ENCODE measurements around the gene ANGPTL5. TPM values are rescaled to one million over a fixed set of nuclear protein-coding genes. Genes with fewer than 3 reads are reported as not detected.
"Not testable (repeated sequence)": the region's sequence is repeated elsewhere in the genome, so short reads cannot be mapped to it uniquely, and the experiment has no call there.

The ANGPTL5 gene
- total and polyA plus RNA-seq, 7 donors: 0.03 to 0.21 (median 0.15) TPM; not detected in 1

GRCh38 chr11:101862391-101863233 lies 53.7 kb downstream of the ANGPTL5 start:
- intact Hi-C loops (cut with DNase I): no loop called here

GRCh38 chr11:101860696-101861427 lies 55.5 kb downstream of the ANGPTL5 start:
- no peak overlapping the region for H3K27ac ChIP-seq
- WGBS, 3 donors: 23 to 33% (median 30%) methylated on average over 9 of the region's 9 CpGs
- no peaks in the 10 kb centered on the region for H3K9me3 ChIP-seq
- DNase-seq (no peak), ATAC-seq (peak; percentile 62 to 79 (median 74))
- no peaks in the 10 kb centered on the region for H3K27me3 ChIP-seq (ENCODE audit: insufficient read depth in 3 of 3, low read length in 2 of 3)
- intact Hi-C loops (cut with DNase I): loop anchor here (2.0 kb wide), 1 partner anchor 148 kb away; no protein-coding TSS in a partner anchor
- H3K4me1 ChIP-seq: no peaks in the 10 kb centered on the region
- H3K4me3 ChIP-seq: no peak overlapping the region
- H3K36me3 ChIP-seq (ENCODE audit: insufficient read depth in 1 of 2, low read depth in 1 of 2): no peaks in the 10 kb centered on the region
- TF ChIP-seq CTCF (IDR thresholded peaks at IDR 0.05): peak; percentile 70

More at GRCh38 chr11:101862391-101863233, 53.7 kb downstream of the ANGPTL5 start:
- DNase-seq (no peak), ATAC-seq (no peak)
- Histone ChIP-seq H3K4me3 (no peak overlapping the region), H3K27ac (no peak overlapping the region), H3K4me1 (no peaks in the 10 kb centered on the region), H3K27me3 (ENCODE audit: insufficient read depth in 3 of 3, low read length in 2 of 3) (no peaks in the 10 kb centered on the region), H3K36me3 (ENCODE audit: insufficient read depth in 1 of 2, low read depth in 1 of 2) (no peaks in the 10 kb centered on the region), H3K9me3 (no peaks in the 10 kb centered on the region)
- peak; percentile 11 for TF ChIP-seq CTCF (IDR thresholded peaks at IDR 0.05)
- WGBS, 3 donors: 63 to 72% (median 68%) methylated on average over 5 of the region's 5 CpGs

GRCh38 chr11:101852260-101852659 lies 64.1 kb downstream of the ANGPTL5 start:
- intact Hi-C loops (cut with DNase I); H3K27ac ChIP-seq; H3K4me3 ChIP-seq; H3K4me1 ChIP-seq; DNase-seq; H3K9me3 ChIP-seq; H3K27me3 ChIP-seq (ENCODE audit: insufficient read depth in 3 of 3, low read length in 2 of 3); ATAC-seq; H3K36me3 ChIP-seq (ENCODE audit: insufficient read depth in 1 of 2, low read depth in 1 of 2): not testable (repeated sequence)
- 88 to 93% (median 89%) methylated on average over 10 to 11 of the region's 11 CpGs for WGBS, 3 donors

GRCh38 chr11:101848262-101848661 lies 68.1 kb downstream of the ANGPTL5 start:
- ATAC-seq: no peak
- WGBS, 3 donors: 22 to 27% (median 23%) methylated on average over 2 of the region's 2 CpGs
- intact Hi-C loops (cut with DNase I): loop anchor here in 1 of 2 donors (10.0 kb wide), 1 partner anchor 393 kb away; no protein-coding TSS in a partner anchor

More at GRCh38 chr11:101848262-101848661, 68.1 kb downstream of the ANGPTL5 start:
- Histone ChIP-seq H3K4me3 (no peak overlapping the region), H3K4me1 (no peaks in the 10 kb centered on the region), H3K27ac (no peak overlapping the region), H3K9me3 (no peaks in the 10 kb centered on the region), H3K27me3 (ENCODE audit: insufficient read depth in 3 of 3, low read length in 2 of 3) (no peaks in the 10 kb centered on the region), H3K36me3 (ENCODE audit: insufficient read depth in 1 of 2, low read depth in 1 of 2) (no peaks in the 10 kb centered on the region)
- DNase-seq: no peak
- TF ChIP-seq CTCF (IDR thresholded peaks at IDR 0.05): peak; percentile 35

All from psoas muscle (tissue), 8 donors.